NCI-H526 (cell line): ENCODE measurements around the gene SCN9A.
"Not testable (repeated sequence)": the region's sequence is repeated elsewhere in the genome, so short reads cannot be mapped to it uniquely, and the experiment has no call there.

Experiments
- DNase-seq, 2 experiments: peaks; one replicate each; lab custom pipeline; 2025; lab: John Stamatoyannopoulos, UW

SCN9A gene

DNA sequence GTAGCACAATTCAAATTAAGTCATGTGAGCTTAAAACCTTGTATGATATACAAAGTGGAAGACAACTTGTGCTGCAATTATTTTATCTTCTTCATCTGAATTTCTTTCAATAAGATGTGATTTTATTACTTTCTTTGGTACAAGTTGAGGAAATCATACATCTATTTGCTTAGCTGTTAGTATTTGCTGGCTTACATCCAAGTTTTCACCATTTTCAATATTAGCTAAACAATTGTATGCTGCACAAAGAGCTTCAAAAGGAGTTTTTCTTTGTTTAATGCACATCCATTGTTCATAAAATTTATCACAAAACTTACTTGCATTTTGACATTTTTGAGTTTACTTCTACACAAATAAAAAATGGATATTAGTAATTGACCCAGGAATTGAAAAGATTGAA, 40.9 kb downstream of the SCN9A start:
- DNase-seq, result no peak

DNA sequence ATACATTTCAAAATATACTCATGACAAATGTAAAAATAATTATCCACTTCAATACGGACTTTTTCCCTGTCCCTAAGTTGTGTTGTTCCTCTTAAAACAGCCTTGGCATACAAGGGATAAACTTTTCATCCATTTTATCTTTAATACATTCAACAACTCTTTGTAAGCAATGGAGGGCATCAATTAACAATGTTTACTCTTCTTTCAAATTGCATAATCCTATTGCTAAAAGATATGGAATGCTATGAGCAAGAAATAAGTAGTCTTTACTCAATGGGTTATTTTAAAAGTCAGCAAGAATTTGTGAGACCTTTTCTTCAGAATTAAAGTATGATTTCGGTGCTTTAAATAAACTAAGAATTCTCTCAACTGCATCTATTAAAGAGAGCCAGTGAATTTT, 41.9 kb downstream of the SCN9A start:
- DNase-seq, result no peak

DNA sequence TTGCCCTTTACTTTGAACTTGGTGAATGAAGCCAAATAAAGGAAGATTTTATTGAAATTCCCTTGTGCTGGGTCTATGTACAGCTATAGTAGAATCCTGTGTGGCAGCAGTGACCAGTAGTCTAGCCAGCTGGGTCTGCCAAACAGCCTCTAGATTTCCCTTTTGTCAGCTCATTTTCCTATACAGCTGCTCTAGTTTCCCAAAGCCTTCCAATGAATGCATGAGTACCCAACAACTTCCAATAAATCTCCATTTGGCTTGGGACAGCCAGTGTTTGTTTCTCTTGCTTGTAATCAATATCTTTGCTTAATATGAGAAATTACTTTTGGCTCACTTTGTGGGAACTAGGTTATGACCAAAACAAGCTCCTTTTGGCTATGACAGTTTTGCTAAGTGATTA, 43.6 kb downstream of the SCN9A start:
- DNase-seq, result peak; percentile 18 to 57

GRCh38 chr2:166331468-166331867, 44.3 kb downstream of the SCN9A start:
- no peak for DNase-seq

DNA sequence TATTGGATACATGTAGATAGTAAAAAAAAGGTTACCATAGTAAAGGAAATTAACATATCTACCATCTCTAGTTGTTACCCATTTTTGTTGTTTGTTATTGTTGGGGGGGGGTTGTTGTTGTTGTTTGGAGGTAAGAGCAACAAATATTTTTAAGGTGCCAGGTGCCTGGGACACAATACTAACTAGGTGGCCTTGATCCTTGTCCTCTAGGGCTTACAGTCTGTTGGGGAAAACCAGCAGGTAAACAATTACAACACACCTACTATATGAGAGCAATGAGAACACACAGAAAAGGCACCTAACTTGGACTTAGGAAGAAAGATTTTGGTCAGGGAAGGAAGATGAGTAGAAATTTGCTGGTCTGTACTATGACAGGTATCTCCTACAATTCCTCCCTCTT, 46.3 kb downstream of the SCN9A start:
- DNase-seq, result no peak

DNA sequence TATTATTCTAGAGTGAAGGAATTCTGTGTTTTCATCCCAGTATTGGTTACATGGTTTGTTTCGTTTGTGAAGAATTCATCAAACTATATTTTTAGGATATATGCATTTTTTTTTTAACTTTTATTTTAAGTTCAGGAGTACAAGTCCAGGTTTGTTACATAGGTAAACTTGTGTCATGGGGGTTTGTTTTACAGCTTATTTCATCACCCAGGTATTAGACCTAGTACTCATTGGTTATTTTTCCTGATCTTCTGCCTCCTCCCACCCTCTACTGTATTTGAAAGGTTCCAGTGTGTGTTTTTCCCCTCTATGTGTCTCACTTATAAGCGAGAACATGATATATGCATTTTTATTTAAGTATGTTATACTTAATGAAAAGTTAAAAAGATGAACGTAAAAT, 47.6 kb downstream of the SCN9A start:
- DNase-seq, result no peak

DNA sequence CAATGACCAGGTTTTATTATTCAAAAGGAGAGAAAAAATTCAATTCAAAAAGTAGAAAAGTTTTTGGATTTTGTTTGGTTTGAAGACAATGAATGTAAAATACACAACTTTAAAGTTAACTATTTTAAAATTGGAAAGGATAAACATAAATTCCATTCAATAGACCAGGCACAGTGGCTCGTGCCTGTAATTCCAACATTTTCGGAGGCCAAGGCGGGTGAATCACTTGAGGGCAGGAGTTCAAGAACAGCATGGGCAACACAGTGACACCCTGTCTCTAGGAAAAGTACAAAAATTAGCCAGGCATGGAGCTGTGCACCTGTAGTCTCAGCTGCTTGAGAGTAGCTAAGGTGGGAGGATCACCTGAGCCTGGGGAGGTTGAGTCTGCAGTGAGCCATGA, 54.7 kb downstream of the SCN9A start:
- no peak for DNase-seq

DNA sequence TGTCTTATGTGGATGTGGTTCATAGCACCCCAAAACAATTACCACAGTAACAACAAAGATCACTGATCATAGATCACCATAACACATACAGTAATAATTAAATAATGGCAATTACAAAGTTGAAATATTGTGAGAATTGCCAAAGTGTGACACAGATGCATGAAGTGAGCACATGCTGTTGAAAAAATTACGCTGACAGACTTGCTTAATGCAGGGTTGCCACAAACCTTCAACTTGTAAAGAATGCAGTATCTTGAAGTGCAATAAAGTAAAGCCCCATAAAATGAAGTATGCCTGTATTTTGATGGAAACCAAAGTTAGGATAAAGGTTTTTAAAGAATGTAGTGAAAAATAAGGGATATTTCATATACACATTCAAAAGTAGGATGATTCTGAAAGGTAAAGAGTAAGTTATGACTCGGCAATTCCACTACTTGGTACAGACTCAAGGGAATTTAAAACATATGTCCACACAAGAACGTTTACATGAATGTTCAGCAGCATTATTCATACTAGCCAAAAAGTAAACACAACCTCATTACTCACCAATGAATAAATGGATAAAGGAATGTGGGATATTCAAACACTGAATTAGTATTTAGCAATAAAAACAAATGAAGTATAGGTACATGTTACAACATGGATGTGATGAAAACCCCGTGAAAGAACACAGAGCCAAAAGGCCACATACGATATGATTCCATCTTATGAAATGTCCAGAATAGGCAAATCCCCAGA, 61.6 kb downstream of the SCN9A start:
- DNase-seq, result no peak

GRCh38 chr2:166312863-166313262, 62.9 kb downstream of the SCN9A start:
- DNase-seq, result not testable (repeated sequence)

DNA sequence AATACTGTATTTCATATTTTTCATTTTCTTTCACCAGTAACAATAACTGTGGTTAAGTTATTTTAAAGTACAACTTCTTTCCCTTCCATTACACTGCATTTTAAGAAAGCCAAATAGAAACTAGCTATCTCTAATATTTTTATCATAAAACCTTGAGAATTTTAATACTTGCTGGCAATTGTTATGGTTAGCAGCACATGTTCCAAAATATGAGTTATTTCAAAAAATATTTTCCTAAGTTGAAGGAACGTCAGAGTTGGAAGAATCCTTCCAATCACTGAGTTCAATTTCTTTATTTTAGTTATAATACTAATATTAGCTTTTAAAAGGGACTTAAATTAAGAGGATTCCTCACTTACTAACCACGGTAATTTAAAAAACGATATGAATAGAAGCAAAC, 68.4 kb downstream of the SCN9A start:
- DNase-seq, result no peak

GRCh38 chr2:166304656-166305055, 71.1 kb downstream of the SCN9A start:
- no peak for DNase-seq

- no peak for DNase-seq
Measured at GRCh38 chr2:166302036-166302435, 73.7 kb downstream of the SCN9A start.

DNA sequence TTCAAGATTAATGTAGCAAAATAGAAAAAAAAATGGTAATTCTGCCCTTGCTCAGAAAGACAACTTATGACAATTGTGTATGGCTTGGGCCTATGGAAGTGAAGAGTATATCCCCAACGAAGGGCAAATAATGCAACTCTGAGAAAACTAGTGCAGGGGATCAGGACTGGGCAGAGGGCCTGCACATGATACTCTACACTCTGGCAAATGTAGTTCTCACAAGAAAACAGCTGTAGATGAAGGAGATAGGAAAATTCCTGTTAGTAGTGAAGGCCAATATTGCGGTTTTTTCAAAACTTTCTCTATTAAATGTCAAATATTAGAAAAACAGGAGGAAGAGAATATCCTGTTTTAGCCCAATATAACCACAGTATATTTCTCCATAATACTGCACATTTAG, 77.8 kb downstream of the SCN9A start:
- DNase-seq, result no peak

DNA sequence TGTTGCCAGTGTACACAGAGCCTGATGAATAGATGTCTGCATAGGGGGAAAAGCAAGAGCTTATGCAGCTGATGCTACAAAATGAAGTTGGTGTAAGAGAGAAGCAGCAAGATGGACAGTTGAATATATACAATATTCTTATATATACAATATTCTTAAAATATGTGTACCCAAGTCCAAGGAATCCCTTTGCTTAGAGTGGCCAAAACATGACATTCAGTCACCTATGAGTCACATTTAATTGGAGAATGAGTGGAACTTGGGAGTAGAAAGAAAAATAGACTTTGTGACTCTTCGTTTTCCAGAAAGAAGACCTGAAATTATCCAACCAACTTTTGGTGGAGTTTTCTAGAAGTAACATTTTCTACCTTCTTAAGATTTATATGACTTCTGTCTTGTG, 81.8 kb downstream of the SCN9A start:
- no peak for DNase-seq

- DNase-seq, result no peak
Measured at GRCh38 chr2:166285215-166285614, 90.5 kb downstream of the SCN9A start.

DNA sequence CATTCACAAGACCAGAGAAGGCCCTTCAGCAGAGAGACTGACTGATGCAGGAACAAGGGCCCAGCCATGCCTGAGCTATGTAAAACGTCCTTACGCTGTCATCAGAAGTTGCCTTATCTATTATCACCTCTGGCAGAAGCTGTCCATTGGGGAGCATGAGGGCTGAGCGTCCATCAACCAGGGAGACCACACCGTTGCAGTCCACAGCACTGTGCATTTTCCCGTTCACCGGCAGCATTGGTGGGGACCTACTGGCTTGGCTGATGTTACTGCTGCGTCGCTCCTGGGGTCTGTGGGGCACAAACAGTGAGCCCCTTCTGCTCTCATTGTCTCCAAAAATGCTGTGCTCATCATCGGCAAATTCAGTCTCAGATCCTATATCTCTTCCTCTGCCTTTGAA, 91.4 kb downstream of the SCN9A start:
- DNase-seq, result no peak

GRCh38 chr2:166282154-166282553, 93.6 kb downstream of the SCN9A start:
- DNase-seq, result no peak

GRCh38 chr2:166278856-166279255, 96.9 kb downstream of the SCN9A start:
- no peak for DNase-seq

GRCh38 chr2:166270376-166270775, 105.4 kb downstream of the SCN9A start:
- no peak for DNase-seq

DNA sequence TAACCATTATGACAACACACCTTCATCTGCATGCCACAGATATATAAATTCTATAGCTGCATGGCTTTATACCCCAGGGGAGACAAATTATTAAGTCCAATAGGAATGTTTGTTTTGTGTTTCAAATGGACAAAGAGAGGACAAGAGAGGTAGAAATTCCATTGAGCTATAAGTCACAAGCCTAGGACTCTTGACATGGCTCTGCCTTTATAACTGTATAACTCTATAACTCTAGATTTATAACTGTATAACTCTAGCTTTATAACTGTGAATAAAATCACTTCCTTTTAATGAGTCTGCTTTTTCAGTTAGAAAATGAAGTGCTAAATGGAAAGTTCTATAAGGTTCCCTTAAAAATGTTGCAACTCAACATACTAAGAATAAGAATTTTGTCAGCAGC, 106.4 kb downstream of the SCN9A start:
- DNase-seq, result no peak

DNA sequence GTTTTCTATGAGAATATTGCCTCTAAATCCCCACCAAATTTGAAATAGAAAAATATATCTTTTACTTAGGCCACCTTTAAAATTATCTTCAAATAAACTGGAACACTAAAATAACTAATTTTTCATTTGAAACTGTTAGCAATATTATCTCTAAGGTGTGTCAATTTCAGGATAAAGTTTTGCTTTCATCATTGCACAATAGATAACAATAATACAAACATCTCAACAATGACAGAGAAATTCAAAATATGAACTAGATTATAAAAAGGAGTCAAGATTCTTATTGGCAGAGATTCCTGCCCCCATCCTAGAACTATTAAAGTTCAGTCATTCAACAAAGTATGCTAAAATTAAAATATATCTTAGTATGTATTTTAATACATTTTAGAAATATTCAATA, 117.9 kb downstream of the SCN9A start:
- DNase-seq, result no peak

- no peak for DNase-seq
Measured at GRCh38 chr2:166256896-166257295, 118.8 kb downstream of the SCN9A start.

GRCh38 chr2:166249318-166249717, 126.4 kb downstream of the SCN9A start:
- peak in 1 of 2 experiments; percentile 40 for DNase-seq

DNA sequence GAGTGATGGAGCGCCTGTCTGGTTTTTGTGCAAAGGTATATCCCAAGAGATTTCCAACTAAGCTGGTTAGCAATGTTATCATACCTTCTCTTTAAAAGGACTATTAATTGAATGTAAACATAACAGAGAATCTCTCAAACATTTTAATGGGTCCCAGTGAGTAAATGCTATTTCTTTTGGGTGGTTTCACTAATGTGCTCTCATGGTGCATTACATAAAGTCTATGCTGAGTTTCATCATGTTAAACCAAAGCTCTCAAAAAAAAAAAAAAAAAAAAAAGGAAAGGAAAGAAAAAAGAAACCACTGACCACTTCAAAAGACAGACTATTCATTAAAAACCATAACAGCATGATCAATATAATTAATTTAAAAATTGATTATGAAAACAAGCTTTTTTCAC, 128.8 kb downstream of the SCN9A start:
- no peak for DNase-seq
